Gastrocnemius medialis (tissue), 4 donors: ENCODE results near the gene BICD2. TPM values are rescaled to one million over a fixed set of nuclear protein-coding genes. Genes with fewer than 3 reads are reported as not detected.

Experiments
- ATAC-seq, 2 donors: fragments of 150-250 bp; one replicate each; pipeline ENCODE4 v1.9.1; 2016
- DNase-seq, 2 donors: peaks; one replicate each; pipeline ENCODE4 v3.0.0-alpha.2; 2019
- H3K27ac ChIP-seq, 4 donors: fragments of 200-600 bp; sonication (generic); 1 replicate in 1 of 4; 2 replicates in 3 of 4; pipeline ENCODE4 v1.5.1; 2016 to 2018; ENCODE audit warnings: mild to moderate bottlenecking in 2 of 4, moderate library complexity in 1 of 4
- H3K27me3 ChIP-seq, 3 donors: fragments of 200-600 bp; sonication (generic) in 2 of 3; 1 replicate in 1 of 3; 2 replicates in 2 of 3; pipeline versions ENCODE4 v1.5.1 to v1.6.0; 2016 to 2019; ENCODE audit warnings: mild to moderate bottlenecking in 1 of 3, moderate library complexity in 1 of 3
- H3K36me3 ChIP-seq, 2 donors: fragments of 200-600 bp; sonication (generic) in 1 of 2; one replicate each; pipeline ENCODE4 v1.5.1; 2017 to 2018
- H3K4me1 ChIP-seq, 2 donors: fragments of 200-600 bp; sonication (generic) in 1 of 2; one replicate each; pipeline ENCODE4 v1.5.1; 2016 to 2017; ENCODE audit warnings: mild to moderate bottlenecking in 2 of 2
- H3K4me3 ChIP-seq, 4 donors: fragments of 200-600 bp; sonication (generic) in 3 of 4; 1 replicate in 1 of 4; 2 replicates in 3 of 4; pipeline ENCODE4 v1.5.1; 2016 to 2019; ENCODE audit warnings: mild to moderate bottlenecking in 2 of 4
- H3K9me3 ChIP-seq, 3 donors: fragments of 200-600 bp; sonication (generic) in 2 of 3; 1 replicate in 1 of 3; 2 replicates in 2 of 3; pipeline ENCODE4 v1.5.1; 2016 to 2019
- POLR2A ChIP-seq, 2 donors: fragments of 450-650 bp; IDR thresholded peaks; one replicate each; pipeline ENCODE4 v1.6.1; 2017; ENCODE audit warnings: antibody characterized with exemption in 2 of 2, mild to moderate bottlenecking in 2 of 2, moderate library complexity in 2 of 2
- in situ Hi-C, 4 donors: fragments of 200-750 bp; cut with MboI; loops; one replicate each; pipeline versions ENCODE4 v1.15.0 to v1.8.0; 2017; ENCODE audit warnings: low sequenced_read_pairs in 4 of 4
- intact Hi-C: fragments of 100-400 bp; cut with DNase I; formaldehyde crosslinking; loops from one replicate; pipeline ENCODE4 v1.15.1; 2023; ENCODE audit warnings: low total_unique reads
- total RNA-seq, 4 donors: library from RNA; depleted of rRNA; stranded (reverse); fragments of >200 nt; gene quantifications; one replicate each; pipeline versions ENCODE4 v1.1.0 to v1.2.3, GENCODE V29; 2016
- TF ChIP-seq, protein P1 (sequence below), 5 experiments: fragments of 450-650 bp in 3 of 5; fragments of 200-600 bp in 2 of 5; sonication (generic) in 2 of 5; IDR thresholded peaks in 4 of 5; conservative IDR thresholded peaks in 1 of 5; 1 replicate in 4 of 5; 2 replicates in 1 of 5; pipeline ENCODE4 v1.5.1; 2016 to 2019; ENCODE audit warnings: antibody characterized with exemption in 5 of 5, mild to moderate bottlenecking in 3 of 5, moderate library complexity in 3 of 5

The BICD2 gene
- total RNA-seq, 4 donors from 2014 or later, result 21.5 to 54.6 (median 38.7) TPM

DNA sequence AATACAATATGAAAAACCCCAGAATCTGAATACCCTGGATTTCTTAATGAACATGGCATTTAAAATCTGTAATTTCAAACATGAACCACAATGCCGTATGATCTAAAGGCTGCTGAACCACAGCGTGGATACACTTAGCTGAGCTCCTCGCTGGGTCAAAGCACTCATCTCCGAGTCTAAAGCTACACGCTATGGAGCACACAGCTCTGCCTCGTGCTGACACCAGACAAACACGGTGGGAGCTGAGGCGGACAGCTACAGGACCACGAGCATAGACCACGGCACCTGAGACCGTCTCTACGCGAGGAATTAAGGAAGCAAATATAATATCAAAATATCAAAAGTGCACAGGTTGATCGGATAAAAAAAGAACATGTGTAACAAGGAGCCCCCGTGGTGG, 51.9 kb downstream of the BICD2 start:
- in situ Hi-C loops, result no loop called here
- intact Hi-C loops, result no loop called here
- Histone ChIP-seq H3K9me3 (no peaks in the 10 kb centered on the region), H3K36me3 (peaks cover 0 to 55% of the 10 kb centered on the region in 2 donors), H3K27me3 (no peaks in the 10 kb centered on the region), H3K4me3 (no peak overlapping the region), H3K27ac (no peak overlapping the region), H3K4me1 (no peaks in the 10 kb centered on the region)
- DNase-seq, result no peak
- TF ChIP-seq, protein P1, sequence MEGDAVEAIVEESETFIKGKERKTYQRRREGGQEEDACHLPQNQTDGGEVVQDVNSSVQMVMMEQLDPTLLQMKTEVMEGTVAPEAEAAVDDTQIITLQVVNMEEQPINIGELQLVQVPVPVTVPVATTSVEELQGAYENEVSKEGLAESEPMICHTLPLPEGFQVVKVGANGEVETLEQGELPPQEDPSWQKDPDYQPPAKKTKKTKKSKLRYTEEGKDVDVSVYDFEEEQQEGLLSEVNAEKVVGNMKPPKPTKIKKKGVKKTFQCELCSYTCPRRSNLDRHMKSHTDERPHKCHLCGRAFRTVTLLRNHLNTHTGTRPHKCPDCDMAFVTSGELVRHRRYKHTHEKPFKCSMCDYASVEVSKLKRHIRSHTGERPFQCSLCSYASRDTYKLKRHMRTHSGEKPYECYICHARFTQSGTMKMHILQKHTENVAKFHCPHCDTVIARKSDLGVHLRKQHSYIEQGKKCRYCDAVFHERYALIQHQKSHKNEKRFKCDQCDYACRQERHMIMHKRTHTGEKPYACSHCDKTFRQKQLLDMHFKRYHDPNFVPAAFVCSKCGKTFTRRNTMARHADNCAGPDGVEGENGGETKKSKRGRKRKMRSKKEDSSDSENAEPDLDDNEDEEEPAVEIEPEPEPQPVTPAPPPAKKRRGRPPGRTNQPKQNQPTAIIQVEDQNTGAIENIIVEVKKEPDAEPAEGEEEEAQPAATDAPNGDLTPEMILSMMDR (IDR thresholded peaks at IDR 0.05 in 4 of 5, conservative IDR thresholded peaks at IDR 0.05 in 1 of 5), result no peak
- no peak for TF ChIP-seq POLR2A (IDR thresholded peaks at IDR 0.05)
- ATAC-seq, result no peak

DNA sequence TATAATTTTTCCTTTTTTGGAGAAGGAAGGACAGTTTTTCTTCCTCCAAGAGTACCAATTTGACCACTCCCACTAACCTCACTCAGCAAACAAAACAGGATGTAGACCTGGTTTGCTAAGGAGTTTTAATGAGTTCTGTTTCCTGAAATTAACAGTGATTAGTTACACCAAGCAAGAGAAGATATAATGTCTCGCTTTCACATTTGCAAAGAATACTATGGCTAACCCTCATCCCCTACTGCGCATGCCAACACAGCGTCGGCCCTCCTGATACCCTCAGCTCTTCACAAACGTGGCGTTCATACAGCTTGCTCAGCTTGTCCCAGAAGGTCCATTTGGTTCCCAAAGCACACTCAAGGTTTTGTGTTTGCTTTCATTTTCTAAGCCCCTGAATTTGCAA, 52.8 kb downstream of the BICD2 start:
- no peak overlapping the region for H3K4me3 ChIP-seq
- peaks cover 0 to 46% of the 10 kb centered on the region in 2 donors for H3K36me3 ChIP-seq
- ATAC-seq (no peak), DNase-seq (no peak)
- H3K27me3 ChIP-seq, result no peaks in the 10 kb centered on the region
- no peak overlapping the region for H3K27ac ChIP-seq
- H3K9me3 ChIP-seq, result no peaks in the 10 kb centered on the region
- H3K4me1 ChIP-seq, result no peaks in the 10 kb centered on the region
- TF ChIP-seq POLR2A (IDR thresholded peaks at IDR 0.05), result no peak
- TF ChIP-seq, protein P1 (IDR thresholded peaks at IDR 0.05 in 4 of 5, conservative IDR thresholded peaks at IDR 0.05 in 1 of 5), result no peak
- in situ Hi-C loops, result no loop called here
- intact Hi-C loops, result no loop called here

DNA sequence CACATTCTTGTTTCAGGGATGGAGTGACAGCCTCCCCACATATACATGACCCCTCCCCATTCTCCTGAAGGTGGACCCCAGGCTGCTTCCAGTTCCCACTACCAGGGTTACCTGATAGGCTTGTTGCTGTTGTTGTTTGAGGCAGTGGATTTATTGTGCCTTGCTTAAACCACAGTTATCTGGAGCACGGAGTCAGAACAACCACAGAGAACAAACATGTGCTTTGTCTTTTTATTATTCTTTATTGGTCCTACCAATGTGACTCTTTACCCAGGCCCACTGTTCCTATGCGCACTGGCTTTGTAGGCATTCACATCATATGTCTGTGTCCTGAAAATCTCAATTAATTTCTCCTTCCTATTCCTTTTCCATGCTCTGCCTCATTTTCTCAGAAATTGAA, 53.5 kb downstream of the BICD2 start:
- ATAC-seq (no peak), DNase-seq (no peak)
- no peaks in the 10 kb centered on the region for H3K4me1 ChIP-seq
- H3K27me3 ChIP-seq, result no peaks in the 10 kb centered on the region
- TF ChIP-seq, protein P1 (IDR thresholded peaks at IDR 0.05 in 4 of 5, conservative IDR thresholded peaks at IDR 0.05 in 1 of 5), result no peak
- TF ChIP-seq POLR2A (IDR thresholded peaks at IDR 0.05), result no peak
- no peak overlapping the region for H3K27ac ChIP-seq
- H3K9me3 ChIP-seq, result no peaks in the 10 kb centered on the region
- intact Hi-C loops, result no loop called here
- in situ Hi-C loops, result no loop called here
- H3K36me3 ChIP-seq, result peaks cover 0 to 45% of the 10 kb centered on the region in 2 donors
- H3K4me3 ChIP-seq, result no peak overlapping the region

DNA sequence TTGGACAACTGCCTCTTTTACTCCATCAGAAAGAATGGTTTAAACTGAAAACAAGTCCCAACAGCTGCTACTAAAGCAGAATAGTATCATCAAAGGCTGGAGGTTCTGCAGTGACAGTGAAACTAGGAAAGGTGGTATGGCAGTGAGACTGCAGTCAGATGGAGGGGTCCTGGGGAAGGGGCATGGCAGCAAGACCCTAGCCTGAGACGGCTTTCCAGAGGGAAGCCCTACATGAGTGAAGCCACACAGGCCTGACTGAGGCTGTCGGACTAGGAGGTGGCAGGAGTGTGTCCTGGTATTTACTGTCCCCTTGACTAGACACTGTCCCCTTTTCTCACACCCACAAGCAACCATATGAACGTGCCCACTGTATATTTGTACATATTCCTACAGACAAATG, 54.3 kb downstream of the BICD2 start:
- no peak for DNase-seq
- intact Hi-C loops (no loop called here), in situ Hi-C loops (no loop called here)
- TF ChIP-seq POLR2A (IDR thresholded peaks at IDR 0.05), result no peak
- TF ChIP-seq, protein P1 (IDR thresholded peaks at IDR 0.05 in 4 of 5, conservative IDR thresholded peaks at IDR 0.05 in 1 of 5), result no peak
- H3K27ac ChIP-seq, result no peak overlapping the region
- H3K4me1 ChIP-seq, result no peaks in the 10 kb centered on the region
- no peak overlapping the region for H3K4me3 ChIP-seq
- no peaks in the 10 kb centered on the region for H3K9me3 ChIP-seq
- H3K27me3 ChIP-seq, result no peaks in the 10 kb centered on the region
- ATAC-seq, result no peak
- H3K36me3 ChIP-seq, result peaks cover 0 to 37% of the 10 kb centered on the region in 2 donors

DNA sequence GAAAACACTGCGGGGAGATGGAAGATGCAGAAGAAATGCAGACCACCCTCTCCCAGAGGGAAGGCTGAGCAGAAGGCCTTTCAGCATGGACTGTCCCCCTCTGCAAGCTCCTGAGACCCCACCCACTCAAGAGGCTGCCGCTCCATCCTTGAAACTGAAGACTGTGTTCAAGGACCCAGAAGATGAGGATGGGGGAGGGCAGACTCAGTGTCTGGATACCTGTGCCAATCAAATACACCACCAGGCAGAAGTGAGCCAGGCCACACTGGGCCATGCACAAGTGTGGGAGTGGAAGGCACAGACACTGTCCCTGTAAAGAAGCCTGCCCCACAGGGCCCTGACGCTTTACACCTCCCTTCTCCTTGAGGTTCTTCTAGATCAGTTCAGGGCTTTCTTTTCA, 54.7 kb downstream of the BICD2 start:
- Histone ChIP-seq H3K4me3 (no peak overlapping the region), H3K27me3 (no peaks in the 10 kb centered on the region), H3K9me3 (no peaks in the 10 kb centered on the region), H3K4me1 (no peaks in the 10 kb centered on the region), H3K27ac (no peak overlapping the region), H3K36me3 (peaks cover 0 to 33% of the 10 kb centered on the region in 2 donors)
- in situ Hi-C loops, result no loop called here
- TF ChIP-seq POLR2A (IDR thresholded peaks at IDR 0.05), result no peak
- ATAC-seq (no peak), DNase-seq (no peak)
- intact Hi-C loops, result no loop called here
